HG03196 (cell line): ENCODE measurements around the gene PITX1.

ENCODE experiments used
- ATAC-seq: cut with Tn5 transposase; IDR thresholded peaks from one replicate; pipeline ENCODE4 v1.9.1; 2021; ENCODE audit not compliant: unreplicated experiment

Gene PITX1

GRCh38 chr5:135042595-135042994 lies 8.6 kb upstream of the PITX1 start:
- ATAC-seq, result no peak

GRCh38 chr5:135041726-135042125 lies 7.7 kb upstream of the PITX1 start:
- ATAC-seq, result no peak

DNA sequence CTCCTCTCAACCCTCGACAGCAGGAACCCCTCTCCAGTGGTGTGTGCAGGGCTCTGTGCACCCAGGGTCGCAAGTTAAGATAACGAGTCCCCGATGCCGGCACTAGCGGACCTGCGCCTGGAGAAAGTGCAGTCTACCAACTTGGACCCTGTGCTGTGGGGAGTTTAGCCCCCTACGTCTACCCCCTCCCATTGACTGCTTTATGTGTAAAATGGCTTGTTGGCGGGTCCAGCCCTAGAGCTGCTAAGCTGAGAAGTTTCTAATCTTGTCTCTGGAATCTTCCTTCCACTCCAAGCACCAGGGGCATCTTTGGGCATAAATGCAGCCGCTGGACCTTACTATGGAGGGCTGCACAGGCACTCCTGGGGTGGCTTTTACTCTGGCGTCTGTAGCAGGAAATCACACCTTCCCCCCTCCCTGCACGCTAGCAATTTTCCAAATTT lies 7.1 kb upstream of the PITX1 start:
- no peak for ATAC-seq

GRCh38 chr5:135040333-135041144 lies 6.5 kb upstream of the PITX1 start:
- ATAC-seq, result no peak

- ATAC-seq, result no peak
These were observed 6.0 kb upstream of the PITX1 start for GRCh38 chr5:135040034-135040332.

DNA sequence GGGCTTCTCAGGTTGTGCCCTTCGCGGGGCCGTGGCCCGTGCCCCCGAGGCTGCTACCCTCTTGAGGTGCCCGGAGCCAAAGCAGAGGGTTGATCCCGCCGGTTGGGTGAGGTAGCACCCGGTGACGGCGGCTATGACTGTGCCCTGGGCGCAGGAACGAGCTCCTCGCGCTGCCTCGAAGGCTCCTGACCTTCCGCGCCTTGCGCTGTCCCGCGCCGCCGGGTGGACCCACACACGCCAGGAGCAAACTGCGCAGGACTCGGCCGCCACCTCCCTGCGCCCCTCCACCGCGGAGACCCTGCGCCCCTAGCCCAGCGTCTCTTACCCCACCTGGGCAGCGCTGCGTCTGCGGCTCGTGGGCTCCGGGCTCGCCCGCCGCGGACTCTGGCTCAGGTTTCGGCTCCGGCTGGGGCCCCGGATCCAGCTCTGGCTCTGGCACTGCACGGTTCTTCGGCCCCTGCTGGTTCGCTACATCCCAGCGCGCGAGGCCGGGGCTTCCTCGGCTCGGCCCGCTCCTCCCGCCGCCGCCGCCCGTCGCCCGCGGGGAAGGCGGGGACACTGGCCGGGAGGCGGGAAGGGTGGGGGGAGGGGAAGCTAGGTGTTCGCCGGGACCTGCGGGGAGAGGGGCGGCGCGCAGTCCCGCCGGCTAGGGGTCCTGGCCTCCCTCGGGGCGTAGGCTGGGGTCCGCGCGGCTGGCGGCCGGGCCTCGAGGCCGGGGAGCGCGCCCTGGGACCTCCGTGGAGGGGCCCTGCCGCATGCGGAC lies 5.4 kb upstream of the PITX1 start:
- no peak for ATAC-seq

- no peak for ATAC-seq
These were observed 4.8 kb upstream of the PITX1 start for GRCh38 chr5:135038813-135039270.

- ATAC-seq, result no peak
These were observed 4.3 kb upstream of the PITX1 start for GRCh38 chr5:135038205-135038812.

GRCh38 chr5:135037519-135038204 lies 3.6 kb upstream of the PITX1 start:
- no peak for ATAC-seq

- ATAC-seq, result no peak
These were observed 2.4 kb upstream of the PITX1 start for GRCh38 chr5:135036405-135036804.

DNA sequence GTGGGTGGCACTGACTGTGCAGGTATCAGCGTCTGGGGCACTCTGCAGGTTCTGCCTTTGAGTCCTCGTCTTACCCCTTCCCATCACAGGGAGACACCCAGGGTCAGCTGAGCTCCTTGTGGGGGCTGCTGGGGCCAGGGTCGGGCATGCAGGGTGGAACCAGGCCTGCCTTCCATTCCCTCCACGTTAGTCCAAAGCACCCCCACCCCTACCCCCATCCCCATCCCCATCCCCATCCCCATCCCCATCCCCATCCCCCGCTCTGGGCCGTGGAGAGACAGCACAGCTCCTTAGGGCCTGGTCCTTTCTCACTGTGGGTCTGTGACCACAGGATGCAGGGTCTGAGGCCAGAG lies 1.6 kb upstream of the PITX1 start:
- no peak for ATAC-seq

DNA sequence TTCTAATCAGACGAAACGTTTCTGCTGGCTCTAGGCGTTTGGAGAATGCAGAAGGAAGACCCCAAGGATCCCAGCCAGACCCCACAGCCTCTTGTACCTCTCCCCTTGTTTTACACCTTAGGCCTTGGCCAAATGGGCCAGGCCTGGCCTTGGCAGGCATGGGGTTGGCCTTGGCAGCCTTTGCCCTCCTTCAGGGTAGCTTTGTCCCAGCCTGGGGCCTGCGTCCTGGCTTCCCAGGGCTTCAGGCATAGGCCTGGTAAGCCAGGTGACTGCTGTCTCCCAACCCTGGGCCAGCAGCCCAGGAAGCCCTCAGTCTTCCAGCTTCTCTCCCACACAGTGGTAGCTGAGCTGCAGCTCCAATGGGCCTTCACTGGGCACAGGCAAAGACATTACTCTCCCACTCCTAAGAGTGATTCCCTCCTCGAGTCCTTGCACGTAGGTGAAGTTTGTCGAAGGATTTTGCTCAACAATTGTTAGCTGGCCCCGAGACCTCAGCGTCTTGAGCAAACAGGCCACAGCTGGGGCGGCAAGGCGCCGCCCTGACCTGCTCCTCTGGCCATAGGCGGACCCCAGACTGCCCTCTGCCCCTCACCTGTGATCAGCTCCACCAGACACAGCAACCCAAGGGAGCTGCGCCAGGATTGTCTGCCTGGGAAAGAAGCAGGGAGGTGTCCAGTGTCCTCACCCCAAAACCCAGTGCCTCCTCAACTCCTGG lies 1.1 kb upstream of the PITX1 start:
- no peak for ATAC-seq

- ATAC-seq, result no peak
These were observed 371 bp upstream of the PITX1 start for GRCh38 chr5:135034236-135034962.

DNA sequence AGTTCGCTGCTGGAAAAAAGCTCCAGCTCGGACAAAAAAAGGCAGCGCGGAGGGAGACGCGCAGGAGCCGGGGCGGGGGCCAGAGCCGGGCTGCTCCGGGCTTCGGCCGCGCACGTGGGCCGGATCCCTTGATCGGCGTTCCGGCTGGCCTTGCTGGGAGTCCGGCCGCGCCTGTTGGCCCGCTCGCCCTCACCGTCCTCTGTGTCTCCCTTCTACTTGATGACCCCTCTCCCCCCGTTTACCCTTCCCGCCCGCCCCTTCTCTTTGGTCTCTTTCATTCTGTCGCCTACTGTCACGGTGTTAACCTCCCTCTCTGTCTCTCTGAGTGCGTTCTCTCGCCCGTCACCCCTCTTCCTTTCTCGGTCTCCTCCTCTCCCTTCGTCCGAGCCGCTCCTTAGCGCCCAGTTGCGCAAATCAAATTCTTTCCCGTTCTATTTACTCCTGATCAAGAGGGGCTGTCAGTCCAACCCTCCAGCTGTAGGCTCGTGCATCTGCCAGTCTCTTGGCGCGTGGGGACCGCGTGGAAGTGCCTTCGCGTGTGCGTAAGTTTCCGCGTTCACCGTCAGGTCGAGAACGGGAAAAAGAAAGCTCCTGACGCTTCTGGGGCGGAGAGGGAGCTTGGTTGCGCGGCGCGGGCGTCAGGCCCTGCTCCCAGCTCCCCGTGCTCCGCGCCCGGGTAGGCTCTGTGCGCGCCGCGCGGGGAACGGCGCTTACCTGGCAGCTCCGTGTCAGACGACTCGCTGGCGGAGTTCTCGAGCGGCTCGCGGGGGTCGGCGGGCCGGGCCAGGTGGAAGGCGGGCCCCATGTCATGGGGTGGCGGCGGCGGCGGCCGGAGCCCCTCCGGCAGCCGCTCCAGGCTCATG lies 798 bp downstream of the PITX1 start:
- ATAC-seq, result no peak

- no peak for ATAC-seq
These were observed 1.4 kb downstream of the PITX1 start for GRCh38 chr5:135032695-135032998.

- ATAC-seq, result no peak
These were observed 2.0 kb downstream of the PITX1 start for GRCh38 chr5:135031813-135032694.

- no peak for ATAC-seq
These were observed 2.8 kb downstream of the PITX1 start for GRCh38 chr5:135030956-135031812.
